SIG-M5 (cell line): ENCODE measurements around the gene ADNP.

ENCODE experiments used
- DNase-seq: peaks from one replicate; lab custom pipeline; 2025; lab: John Stamatoyannopoulos, UW

Gene ADNP

GRCh38 chr20:50872560-50873425, 58.4 kb downstream of the ADNP start:
- DNase-seq = no peak

GRCh38 chr20:50870561-50871161, 60.6 kb downstream of the ADNP start:
- no peak for DNase-seq

DNA sequence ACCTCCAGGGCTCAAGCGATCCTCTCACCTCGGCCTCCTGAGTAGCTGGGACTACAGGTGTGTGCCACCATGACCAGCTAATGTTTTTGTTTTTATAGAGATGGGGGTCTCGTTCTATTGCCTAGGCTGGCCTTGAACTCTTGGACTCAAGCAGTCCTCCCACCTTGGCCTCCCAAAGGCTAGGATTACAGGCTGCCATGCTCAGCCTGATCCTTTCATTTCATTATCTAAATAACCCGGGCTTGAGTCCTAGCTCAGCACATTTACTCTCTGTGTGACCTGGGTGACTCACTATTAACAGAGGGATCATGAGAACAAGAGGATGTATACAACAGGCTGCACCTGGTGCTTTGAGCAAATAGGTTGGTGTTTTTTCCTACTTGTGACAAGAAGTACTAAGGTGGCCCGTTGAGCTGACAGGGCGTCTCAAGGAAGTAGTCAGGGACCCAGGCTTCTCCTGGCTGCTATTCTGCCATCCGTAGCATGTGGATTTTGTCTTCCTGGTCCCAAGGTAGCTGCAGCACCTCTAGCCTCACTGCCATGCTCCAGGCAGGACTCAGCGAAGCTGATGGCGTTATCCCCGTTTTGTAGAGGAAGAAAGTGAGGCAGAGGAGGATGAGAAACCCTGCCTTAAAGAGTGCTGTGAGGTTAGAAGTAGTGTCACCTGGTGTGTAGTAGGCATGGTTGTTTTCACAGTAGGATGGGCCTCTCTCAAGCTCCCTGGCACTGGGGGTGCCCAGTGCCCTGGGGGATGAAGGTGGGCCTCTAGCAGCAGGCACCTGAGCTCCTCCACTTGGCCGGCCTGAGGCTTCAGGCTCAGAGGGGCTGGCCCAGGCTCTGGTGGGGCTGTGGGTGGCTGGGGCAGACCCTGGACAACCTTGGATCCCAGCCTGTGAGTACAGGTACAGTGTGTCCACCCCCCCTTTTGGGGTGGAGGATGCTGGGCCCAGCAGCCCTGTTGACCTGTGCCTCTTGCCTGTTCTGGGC, 62.4 kb downstream of the ADNP start:
- DNase-seq = no peak

- no peak for DNase-seq
These were observed 63.4 kb downstream of the ADNP start for GRCh38 chr20:50867805-50868204.

GRCh38 chr20:50866831-50867230, 64.4 kb downstream of the ADNP start:
- no peak for DNase-seq

- no peak for DNase-seq
These were observed 65.1 kb downstream of the ADNP start for GRCh38 chr20:50866036-50866685.

- DNase-seq = no peak
These were observed 65.6 kb downstream of the ADNP start for GRCh38 chr20:50865591-50865990.

DNA sequence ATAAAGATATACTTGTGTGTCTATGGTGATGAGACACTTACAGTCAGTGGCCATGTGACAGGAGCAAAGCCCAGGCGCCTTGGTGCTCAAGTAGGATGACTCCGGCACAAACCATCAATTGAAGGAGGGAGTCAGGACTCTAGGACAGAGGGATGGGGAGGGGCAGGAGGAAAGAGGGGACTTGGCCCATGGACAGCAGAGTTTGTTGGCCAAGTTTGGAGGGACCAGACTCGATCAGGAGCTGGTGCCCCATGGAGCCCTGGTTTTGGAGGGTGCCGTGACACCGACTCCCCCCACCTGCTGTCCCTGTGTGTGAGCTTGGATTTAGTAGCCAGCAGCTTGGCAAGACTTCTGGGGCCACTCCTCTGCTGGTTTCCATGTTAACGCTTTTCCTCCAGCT, 66.1 kb downstream of the ADNP start:
- no peak for DNase-seq

DNA sequence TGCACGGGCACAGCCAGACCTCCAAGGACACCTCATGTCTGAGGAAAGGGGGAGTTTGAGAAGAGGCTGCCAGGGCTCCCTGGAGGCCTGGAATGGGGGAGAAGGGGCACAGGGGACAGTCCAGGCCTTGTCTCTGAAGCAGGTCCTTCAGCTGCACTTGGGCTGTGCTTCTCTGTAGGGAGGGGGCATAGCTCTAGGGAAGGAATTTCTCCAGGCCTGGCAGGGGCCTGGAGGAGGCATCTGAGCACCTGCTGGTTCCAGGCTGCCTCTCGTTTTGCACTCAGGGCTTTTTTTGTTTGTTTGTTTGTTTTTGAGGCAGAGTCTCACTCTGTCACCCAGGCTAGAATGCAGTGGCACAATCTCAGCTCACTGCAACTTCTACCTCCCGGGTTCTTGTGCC, 68.7 kb downstream of the ADNP start:
- no peak for DNase-seq

- no peak for DNase-seq
These were observed 70.2 kb downstream of the ADNP start for GRCh38 chr20:50861012-50861411.

DNA sequence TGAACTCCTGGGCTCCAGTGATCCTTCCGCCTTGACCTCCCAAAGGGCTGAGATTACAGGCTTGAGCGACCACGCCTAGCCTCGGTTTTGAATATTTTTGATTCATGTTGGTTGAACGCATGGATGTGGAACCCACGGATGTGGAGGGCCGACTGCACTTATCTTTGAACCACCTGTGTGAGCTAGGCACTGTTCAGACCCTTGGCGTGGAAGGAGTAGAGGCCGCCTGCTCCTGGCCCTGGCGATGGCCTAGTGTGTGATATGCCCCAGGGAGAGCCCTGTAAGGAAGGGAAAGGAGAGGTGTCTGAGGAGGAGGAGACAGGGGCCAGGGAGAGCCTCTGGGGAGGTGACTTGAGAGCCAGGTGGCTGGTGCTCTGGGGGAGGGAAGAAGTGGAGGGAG, 72.1 kb downstream of the ADNP start:
- DNase-seq = no peak

DNA sequence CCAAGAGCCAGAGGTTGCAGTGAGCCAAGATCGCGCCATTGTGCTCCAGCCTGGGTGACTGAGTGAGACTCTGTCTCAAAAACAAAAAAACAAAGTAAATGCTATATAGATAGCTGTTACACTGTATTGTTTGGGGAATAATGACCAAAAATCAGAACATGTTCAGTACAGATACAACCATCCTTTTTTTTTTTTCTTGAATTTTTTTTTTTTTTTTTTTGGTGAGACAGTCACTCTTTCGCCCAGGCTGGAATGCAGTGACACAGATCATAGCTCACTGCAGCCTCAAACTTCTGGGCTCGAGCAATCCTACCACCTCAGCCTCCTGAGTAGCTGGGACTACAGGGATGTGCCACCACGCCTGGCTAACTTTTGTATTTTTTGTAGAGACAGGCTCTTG, 72.7 kb downstream of the ADNP start:
- no peak for DNase-seq

DNA sequence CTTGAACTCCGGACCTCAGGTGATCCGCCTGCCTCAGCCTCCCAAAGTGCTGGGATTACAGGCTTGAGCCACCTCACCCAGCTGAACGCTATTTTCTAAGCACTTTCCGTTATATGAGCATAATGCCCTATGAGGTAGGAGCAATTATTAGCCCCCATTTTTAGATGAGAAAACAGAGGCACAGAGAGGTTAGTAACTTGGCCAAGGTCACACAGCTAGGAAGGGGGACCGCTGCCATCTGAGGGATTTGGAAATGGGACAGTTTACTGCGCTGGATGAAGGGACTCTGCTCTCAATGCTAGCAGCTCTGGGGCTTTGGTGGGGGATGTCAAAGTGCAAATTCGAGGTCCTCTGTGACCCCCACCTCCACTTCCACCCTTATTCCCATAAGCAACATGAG, 73.9 kb downstream of the ADNP start:
- no peak for DNase-seq

DNA sequence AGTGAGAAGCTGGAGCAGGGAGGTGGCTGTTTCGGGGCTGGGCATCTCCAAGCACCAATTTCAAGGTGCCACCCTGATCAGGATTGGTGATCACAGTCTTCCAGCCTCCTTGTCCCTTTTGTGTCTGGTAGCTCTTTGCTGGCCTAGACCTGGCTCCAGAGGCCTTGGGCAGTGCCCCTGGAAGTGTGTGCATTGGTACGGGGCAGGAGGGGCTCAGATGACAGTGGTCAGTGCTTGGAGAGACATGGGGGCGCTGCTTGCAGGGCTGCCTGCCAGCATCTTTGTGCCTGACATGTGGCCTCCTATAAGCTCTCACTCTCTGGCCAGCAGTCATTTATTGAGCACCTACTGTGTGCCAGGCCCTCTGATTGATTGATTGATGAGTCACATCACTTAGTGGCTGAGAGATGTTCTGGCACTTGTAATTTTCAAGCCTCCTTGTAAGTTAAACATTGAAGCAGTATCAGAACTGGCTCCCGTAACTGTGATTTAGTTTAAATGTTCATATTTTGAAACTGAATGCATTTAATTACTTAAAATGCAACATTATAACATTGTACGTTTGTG, 74.7 kb downstream of the ADNP start:
- no peak for DNase-seq

DNA sequence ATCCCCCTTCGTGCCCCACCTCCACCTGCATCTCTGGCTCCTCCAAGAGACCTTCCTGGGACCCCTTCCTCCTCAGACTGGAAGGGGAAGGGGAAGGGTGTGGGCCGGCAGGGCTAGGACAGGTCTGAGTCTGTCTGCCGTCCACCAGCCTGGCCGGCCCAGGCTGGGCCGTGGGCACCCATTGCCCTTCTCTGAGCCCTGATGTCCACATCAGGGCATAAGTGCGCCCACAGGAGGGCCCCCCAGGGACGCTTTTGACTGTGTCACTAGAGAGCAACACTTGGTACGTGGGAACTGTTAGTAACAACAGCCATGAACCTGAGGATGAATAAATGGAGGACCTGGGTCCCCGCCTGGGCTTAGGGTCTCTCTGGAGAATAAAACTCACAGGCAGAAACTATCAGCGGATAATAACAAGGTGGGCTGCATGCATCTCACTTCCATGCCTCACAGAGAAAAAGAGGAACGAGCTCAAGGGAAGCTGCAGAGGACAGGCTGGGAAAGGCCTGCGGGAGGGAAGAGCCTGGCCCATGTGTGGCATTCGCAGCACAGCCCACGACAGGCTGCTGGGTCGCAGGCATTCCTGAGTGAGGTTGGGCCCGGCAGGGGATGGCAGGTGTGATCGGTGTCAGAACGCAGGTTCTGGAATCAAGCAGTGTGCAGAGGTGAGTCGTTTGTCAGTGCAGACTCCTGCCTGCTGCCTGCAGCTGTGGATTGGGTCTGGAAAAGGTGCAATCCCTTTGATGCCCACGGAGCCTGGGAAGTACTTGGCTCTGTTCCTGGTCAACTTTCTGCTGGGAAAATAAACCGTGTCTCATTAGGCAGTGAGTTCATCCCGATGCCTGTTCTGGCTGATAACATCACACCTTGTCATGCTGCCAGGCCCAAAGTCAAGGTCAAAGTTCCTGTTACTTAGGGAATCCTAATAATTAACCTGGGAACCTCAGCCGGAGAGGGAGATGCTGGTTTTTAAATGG, 75.5 kb downstream of the ADNP start:
- DNase-seq = no peak

- no peak for DNase-seq
These were observed 76.6 kb downstream of the ADNP start for GRCh38 chr20:50854506-50855249.

- no peak for DNase-seq
These were observed 79.2 kb downstream of the ADNP start for GRCh38 chr20:50852085-50852484.

GRCh38 chr20:50850721-50851286, 80.4 kb downstream of the ADNP start:
- no peak for DNase-seq
